Kasumi-1 (cell line): ENCODE data around the gene PARP15.

Source experiments
- DNase-seq, 2 experiments: peaks; one replicate each; lab custom pipeline; 2025; lab: John Stamatoyannopoulos, UW

The PARP15 gene

DNA sequence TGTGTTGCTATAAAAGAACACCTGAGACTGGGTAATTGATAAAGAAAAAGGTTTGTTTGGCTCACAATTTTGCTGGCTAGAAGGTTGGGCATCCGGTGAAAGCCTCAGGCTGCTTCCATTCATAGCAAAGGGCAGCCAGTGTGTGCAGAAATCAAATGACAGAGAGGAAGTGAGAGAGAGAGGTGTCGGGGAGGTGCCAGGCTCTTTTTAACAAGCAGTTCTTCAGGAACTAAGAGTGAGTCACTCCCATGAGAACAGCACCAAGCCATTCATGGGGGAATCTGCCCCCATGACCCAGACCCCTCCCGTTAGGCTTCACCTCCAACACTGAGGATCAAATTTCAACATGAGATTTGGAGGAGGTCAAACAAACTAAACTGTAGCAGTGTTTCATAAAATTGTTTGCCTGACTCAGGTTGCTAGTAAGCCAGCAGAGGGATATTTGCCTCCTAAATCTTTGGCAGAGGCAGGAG, 4.5 kb upstream of the PARP15 start:
- DNase-seq, result peak; percentile 84 to 86

DNA sequence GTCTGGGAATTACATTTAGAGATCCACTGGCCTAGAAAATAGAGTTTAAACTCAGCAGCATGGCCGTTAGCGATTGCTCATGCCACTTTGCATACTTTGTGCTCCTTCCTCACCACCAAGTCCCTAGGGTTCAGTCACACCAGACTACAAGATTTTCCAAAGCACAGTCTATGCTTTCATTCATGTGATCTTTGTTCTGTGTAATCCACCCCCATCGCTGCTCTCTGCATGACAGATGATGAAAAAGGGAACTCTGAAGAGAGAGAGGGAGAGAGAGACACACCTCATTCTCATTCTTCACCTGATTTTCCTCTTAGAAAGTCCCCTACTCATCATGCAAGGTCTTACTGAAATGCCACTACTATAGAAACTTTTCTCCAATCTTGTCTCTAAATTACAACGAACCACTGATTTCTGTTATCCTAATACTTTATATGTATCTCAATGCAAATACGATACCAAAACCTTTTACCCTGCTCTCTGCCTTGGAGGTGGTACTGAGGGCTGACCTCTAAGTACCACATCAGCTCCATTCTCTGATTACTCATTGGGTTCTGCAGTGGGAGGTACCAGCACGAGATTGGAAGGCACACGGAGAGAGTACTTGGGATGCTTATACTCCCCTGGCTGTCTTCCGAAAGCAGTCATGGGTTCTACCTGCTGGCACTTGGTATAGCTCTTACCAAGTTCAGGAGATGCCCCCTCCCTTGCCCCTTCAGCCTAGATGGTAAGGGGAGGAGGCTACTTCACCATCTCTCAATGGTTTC, 1.1 kb upstream of the PARP15 start:
- no peak for DNase-seq

DNA sequence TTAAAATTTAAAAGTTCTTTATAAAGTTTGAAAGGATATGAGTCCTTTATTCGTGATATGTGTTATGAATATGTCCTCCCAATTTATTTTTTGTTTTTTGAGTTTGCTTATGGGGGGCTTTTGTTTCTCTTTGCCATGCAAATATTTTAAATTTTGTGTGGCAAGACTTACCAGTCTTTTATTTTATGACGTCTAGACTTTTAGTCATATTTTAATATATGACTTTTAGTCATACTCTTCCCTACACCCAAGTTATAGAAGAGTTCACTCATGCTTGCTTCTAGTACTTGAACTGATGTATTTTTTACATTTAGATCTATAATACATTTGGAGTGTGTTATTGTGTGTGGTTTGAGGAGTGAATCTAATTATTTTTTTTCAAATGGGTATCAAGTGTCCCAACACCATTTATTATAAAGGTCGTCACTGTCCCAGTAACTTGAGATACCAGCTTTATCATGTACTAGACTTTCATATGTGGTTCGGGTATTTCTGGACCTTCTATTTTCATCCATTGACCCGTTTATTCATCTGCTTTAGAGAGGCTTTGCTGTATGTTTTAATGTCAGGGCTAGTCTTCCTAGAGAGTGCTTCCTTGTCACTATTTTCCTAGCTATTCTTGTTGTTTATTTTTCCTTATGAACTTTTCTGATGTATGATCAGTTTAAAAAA, 755 bp downstream of the PARP15 start:
- peak; percentile 14 to 27 for DNase-seq

DNA sequence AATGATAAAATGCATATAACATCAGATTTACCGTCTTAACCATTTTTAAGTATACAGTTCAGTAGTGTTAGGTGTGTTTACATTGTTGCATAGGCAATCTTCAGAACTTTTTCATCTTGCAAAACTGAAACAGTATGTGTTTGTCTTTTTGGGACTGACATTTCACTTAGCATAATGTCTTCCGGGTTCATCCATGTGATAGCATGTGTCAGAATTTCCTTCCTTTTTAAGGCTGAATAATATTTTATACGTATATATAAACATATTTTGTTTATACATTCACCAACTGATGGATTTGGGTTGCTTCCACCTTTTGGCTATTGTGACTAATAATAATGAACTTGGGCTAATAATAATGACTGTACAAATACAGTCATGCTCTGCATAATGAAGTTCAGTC, 3.0 kb downstream of the PARP15 start:
- DNase-seq, result no peak

DNA sequence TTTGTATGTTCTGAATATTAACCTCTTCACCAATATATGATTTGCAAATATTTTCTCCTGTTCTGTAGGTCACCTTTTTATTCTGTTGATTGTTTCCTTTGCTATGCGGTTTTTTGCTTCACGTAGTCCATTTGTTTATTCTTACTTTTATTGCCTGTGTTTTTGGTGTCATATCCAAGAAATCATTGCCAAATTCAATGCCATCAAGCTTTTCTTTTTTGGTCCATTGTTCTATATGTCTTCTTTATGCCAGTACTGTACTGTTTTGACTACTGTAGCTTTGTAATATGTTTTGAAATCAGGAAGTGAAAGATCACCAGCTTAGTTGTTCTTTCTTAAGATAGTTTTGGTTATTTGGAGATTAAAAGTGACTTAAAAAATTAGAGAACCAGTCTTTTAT, 4.2 kb downstream of the PARP15 start:
- no peak for DNase-seq

DNA sequence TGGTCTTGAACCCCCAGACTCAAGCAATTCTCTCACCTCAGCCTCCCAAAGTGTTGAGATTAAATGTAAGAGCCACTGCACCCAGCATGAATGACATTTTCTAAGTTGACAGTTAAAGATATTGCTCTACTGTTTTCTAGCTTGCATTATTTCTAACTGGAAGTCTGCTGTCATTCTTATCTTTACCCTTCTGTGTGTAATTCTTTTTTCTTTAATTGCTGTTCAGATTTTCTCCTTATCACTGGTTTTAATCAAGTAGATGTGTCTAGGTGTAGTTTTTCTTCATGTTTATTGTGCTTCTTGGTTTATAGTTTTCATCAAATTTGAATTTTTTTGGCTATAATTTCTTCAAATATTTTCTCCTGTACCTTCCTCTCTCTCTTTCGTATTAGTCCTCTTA, 4.9 kb downstream of the PARP15 start:
- peak in 1 of 2 experiments; percentile 18 for DNase-seq

DNA sequence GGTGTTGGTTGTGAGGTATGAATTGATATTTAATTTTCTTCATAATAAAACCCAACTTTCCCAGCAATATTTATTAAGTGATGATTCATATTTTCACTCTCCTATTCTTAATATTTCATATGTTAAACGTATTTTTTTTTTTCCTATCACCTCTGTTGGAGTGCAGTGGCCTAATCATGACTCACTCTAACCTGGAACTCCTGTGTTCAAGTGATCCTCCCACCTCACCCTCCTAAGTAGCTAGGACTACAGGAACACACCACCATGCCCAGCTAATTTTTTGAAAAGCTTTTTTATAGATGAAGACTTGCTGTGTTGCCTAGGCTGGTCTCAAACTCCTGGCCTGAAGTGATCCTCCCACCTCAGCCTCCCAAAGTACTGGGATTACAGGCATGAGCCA, 8.6 kb downstream of the PARP15 start:
- DNase-seq, result no peak

DNA sequence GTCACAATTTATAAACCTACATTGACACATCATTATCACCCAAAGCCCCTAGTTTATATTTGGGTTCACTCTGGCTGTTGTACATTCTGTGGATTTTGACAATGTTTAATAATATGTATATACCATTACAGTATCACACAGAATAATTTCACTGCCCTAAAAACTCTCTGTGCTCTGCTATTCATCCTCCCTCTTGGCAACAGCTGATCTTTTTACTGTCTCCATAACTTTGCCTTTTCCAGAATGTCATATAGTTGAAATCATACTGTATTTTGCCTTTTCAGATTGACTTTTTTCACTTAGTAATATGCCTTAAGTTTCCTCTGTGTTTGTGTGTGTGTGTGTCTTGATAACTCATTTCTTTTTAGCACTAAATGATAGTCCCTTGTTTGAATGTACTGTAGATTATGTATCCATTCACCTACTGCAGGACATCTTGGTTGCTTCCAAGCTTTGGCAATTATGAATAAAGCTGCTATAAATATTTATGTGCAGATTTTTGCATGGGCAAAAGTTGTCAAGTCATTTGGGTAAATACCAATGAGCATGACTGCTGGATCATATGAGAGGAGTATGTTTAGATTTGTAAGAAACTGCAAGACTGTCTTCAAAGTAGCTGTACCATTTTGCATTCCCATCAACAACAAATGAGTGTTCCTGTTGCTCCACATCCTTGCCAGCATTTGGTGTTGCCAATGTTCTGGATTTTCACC, 9.5 kb downstream of the PARP15 start:
- DNase-seq, result no peak

DNA sequence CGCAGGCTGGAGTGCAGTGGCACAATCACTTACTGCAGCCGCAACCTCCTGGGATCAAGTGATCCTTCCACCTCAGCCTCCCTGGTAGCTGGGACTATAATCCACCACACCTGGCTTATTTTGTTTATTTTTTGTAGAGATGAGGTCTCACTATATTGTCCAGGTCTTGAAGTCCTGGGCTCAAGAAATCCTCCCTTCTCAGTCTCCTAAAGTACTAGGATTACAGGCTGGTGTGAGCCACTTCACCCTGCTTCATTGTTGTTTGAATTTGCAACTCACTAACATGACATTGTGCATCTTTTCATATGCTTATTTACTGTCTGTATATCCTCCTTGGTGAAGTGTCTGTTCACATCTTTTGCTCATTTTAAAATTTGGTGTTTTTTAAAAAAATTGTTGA, 10.1 kb downstream of the PARP15 start:
- DNase-seq, result no peak

DNA sequence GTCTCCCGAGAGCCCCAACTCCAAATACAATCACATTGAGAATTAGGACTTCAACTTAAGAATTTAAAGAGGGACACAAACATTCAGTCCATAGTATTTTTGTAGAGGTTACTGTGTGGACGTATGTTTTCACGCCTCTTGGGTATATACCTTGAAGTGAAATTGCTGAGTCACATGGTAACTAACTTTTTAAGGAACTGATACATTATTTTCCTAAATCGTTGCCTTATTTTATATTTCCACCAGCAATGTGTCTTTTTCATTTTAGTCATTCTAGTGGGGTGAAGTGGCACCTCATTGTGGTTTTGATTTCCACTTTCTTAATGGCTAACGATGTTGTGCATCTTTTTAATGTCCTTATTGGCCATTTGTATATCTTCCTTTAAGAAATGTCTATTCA, 11.8 kb downstream of the PARP15 start:
- DNase-seq, result no peak

DNA sequence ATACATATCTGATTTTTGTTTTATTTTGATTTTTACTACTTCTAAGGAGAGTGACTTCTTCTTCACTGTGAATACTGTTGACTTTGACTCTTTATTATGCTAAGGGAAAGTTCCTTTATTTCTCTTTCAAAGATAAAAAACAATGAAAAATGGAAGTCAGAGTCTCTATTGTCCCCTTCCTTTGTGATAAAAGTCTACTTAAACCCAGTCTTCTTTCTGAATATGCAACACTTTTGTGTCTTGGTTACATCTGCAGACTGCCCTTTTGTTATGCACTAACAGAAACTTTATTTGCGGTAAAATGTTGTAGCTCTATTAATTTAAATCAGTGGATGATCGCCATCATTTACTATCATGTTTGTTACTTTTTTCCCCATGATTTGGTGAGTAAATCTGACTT, 13.2 kb downstream of the PARP15 start:
- DNase-seq, result no peak

DNA sequence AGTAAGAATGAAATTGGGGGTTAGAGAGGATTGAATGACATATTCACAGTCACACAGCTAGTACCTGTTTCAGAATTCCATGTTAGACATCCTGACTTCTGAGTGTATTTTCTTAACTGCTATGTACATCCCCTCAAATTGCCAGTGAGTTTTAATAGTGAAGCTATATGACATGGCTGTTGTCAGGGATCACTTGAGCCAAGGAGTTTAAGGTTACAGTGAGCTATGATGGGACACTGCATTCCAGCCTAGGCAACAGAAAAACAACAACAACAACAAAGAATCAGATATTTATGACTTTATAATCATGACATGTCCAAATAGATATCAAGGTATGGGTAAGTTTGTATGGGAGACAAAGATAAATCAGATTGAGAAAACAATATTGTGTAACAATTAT, 16.6 kb downstream of the PARP15 start:
- no peak for DNase-seq

DNA sequence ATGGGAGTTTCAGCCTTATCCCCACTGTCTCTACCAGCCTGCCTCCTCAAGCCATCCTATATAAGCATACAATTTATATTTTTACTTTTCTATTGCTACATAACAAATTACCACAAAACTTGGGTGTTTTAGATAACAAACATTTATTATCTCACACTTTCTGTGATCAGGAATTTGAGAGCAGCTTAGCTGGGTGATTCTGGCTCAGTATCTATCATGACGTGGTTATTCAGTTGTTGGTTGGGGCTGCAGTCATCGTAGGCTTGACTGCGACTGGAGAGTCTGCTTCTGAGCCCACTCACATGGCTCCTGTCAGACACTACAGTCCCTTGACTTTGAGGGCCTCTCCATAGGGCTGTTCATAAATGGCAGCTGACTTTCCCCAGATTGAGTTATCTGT, 20.7 kb downstream of the PARP15 start:
- DNase-seq, result no peak

DNA sequence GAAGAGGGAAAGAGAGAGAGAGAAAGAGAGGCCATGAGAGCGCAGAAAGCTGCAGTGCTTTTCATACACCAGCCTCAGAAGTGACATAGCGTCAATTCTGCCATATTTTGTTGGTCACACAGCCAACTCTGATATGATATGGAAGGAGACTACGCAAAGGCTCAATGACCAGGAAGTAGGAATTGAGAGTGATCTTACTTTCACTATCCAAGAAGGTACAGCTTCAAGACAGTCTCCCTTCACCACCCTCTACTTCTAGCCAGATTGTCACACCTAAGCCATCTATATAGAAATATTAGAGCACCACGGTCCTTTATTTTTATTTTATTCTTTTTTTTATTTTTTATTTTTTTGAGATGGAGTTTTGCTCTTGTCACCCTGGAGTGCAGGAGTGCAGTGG, 21.1 kb downstream of the PARP15 start:
- no peak for DNase-seq

DNA sequence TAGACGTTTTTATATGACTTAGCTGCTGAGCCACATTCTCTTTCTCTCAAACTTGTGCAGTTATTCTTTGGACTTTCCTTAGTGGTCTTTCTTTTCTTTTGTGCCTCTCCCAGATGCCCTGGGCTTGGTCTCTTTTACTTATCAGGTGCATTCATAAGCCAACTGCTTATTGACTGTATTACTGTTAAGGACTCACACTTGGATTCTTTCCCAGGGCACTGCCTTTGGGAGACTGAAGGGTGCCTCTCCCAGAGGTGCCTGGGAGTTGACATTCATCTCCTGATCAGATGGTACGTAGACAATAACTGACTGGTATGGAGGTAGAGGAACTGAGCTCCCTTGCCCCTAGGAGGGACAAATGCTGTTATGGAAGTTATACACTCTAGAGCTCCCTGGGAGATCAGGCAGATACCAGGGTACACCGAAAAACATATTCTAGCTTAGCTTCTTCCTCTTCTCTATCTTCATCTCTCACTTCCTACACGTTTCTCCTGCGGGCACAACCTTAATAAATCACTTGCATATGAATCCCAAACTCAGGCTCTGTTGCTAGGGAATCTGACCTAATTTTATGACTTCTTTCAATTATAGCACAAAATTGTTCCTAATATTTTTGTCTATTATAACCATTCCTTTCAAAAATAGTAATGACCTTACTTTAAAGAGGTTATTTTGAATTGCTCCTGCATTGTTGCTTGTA, 24.7 kb downstream of the PARP15 start:
- no peak for DNase-seq

DNA sequence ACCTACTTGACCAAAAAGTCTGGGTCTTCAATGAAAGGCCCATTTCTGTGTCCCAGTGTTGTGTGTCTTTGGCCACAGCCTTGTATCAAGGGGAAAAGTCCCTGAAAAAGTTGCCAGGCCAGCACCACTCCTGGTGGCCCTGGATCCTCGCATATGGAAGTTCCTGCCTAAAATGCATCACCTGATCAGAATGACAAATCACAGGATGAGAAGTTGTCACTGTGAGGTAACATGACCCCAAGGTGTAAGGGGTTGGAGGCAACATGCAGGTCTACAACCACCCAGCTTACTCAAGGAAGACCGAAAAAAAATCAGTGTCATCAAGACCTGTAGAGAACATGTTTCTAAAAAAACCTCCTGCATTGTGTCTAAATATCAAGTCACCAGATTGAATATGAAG, 25.6 kb downstream of the PARP15 start:
- DNase-seq, result no peak

DNA sequence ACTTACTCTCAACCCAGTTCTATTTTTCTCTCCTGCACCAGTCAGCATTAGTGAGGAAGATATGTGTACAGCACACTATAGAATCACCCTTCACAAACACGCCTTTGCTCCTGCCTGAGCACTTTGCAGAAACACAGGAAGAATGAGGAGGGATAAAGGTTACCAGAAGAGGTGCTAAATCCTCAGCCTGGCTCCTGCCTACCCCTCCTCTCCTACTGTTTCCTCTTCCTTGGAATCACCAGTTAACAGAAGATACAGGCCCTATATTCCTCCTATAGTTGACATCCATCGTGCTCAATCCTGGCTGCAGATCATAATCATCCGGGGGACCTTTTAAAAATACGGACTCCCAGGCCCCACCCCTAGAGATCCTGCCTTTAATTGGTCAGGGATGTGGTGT, 28.9 kb downstream of the PARP15 start:
- DNase-seq, result no peak

DNA sequence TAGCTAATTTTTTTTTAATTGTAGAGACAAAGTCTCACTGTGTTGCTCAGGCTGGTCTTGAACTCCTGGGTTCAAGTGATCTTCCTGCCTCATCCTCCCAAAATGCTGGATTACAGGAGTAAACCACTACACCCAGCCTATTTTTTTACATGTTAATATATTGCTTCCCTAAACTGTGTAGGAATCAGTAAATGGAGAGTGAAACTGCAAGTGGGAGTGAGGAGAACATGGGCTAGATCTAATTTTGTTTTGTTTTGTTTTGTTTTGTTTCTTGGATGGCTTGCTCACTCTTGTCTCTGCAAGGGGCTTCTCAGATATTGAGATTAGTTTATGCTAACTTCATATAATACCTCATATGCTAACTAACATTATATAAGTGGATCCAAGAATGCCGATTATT, 31.5 kb downstream of the PARP15 start:
- no peak for DNase-seq

DNA sequence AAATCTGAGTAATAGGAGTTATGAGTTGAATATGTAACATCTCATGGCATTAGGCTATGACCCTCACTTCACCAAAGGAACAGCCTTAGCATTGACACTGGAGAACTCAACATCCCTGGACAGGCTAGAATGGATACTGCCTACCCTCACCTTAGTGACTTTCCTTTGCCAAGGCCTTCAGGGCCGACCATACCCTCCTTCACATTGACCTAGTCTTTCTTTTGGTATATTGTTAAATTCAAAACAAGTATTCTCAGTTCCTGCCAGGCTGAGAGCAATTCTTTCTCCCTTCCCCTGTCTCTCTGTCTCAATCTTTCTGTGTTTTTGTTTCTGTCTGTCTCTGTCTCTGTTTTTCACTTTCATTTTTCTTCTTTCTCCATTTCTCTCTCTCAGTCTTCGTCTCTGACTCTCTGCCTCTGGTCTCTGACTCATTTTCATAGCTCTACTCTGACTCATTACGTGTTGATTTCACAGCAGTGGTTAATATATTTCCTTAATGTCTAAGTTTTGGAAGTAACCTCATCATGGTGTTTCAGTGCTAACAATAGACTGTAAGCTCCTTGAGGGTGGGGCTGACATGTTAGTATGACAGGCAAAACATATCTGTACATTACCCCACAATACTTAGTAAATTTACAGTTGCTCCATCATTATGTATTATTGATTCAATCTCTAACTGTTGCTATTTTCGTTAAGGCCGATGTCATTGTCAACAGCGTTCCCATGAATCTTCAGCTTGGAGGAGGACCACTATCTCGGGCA, 32.5 kb downstream of the PARP15 start:
- peak; percentile 18 to 30 for DNase-seq

DNA sequence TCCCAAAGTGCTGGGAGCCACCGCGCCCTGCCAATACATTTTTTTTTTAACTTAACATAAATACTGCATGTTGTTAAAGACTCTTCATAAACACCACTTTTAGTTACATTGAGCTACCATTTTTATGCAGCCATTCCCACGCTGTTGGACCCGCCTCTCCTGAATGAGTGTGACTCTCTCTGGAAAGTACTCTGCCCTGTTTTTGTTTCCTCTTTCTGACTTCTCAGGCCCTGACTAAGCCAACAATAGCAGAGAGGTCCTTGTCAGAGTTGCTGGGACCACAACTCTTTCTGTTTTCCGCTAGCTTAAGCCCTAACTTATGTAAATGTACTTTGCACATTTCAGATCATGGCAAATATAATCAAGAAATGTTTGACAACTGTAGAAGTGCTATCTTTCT, 35.2 kb downstream of the PARP15 start:
- DNase-seq, result peak in 1 of 2 experiments; percentile 11

DNA sequence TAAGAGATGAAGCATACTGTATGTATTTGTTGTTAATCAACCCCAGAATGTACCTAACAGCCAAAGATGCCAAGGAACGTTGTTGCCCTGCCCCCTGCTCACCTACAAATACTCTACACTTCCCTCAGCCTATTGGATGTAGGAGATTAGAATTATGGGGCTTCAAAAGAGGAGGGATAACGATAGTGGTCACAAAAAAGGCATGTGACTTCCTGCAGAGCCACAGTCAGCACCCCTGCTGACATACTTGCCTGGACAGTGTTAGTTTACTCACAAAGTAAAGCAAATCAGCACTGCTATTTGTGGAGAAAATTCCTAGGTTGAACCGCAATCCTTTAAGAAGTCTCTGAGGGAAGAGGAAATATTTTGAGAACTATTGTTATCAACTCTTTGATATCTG, 37.9 kb downstream of the PARP15 start:
- no peak for DNase-seq

DNA sequence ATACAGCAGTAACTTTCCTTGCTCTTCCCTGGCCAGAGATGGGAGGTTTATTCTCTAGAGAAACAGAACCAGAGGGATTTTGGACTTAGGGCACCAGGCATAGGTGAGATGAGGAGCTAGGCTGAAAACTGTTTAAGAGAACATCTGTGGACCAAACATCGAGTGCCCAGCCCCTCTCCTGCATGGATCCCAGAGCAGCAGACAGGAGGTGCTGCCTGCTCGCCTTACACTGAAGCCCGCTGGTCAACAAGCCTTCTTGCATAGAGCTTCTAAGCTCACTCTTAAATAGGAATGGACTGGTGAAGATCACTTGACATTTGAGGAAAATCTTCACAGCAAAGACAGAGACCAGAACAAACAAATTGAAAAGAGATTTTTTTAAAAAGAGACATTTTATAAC, 41.2 kb downstream of the PARP15 start:
- no peak for DNase-seq
